GM19240 (cell line): ENCODE data around the gene EIF3B.
"Not testable (repeated sequence)": the region's sequence is repeated elsewhere in the genome, so short reads cannot be mapped to it uniquely, and the experiment has no call there.

Experiments
- DNase-seq: peaks from one replicate; pipeline ENCODE4 v3.0.0; 2011; ENCODE audit warnings: low spot score; ENCODE audit not compliant: insufficient read length

Gene EIF3B

GRCh38 chr7:2376351-2377154, 21.9 kb downstream of the EIF3B start:
- DNase-seq, result no peak

GRCh38 chr7:2377492-2377891, 22.9 kb downstream of the EIF3B start:
- DNase-seq, result not testable (repeated sequence)

GRCh38 chr7:2378125-2378524, 23.5 kb downstream of the EIF3B start:
- DNase-seq, result not testable (repeated sequence)

- no peak for DNase-seq
Observed at GRCh38 chr7:2379161-2379560, 24.5 kb downstream of the EIF3B start.

- DNase-seq, result no peak
Observed at GRCh38 chr7:2379821-2380450, 25.3 kb downstream of the EIF3B start.

- no peak for DNase-seq
Observed at GRCh38 chr7:2380461-2380860, 25.8 kb downstream of the EIF3B start.

GRCh38 chr7:2381227-2381626, 26.6 kb downstream of the EIF3B start:
- no peak for DNase-seq

GRCh38 chr7:2381881-2382509, 27.4 kb downstream of the EIF3B start:
- no peak for DNase-seq

- DNase-seq, result no peak
Observed at GRCh38 chr7:2383543-2384274, 29.1 kb downstream of the EIF3B start.

GRCh38 chr7:2384354-2385243, 30.0 kb downstream of the EIF3B start:
- DNase-seq, result no peak

GRCh38 chr7:2386122-2386521, 31.5 kb downstream of the EIF3B start:
- not testable (repeated sequence) for DNase-seq

GRCh38 chr7:2386964-2387669, 32.5 kb downstream of the EIF3B start:
- no peak for DNase-seq

GRCh38 chr7:2387897-2388636, 33.4 kb downstream of the EIF3B start:
- no peak for DNase-seq

GRCh38 chr7:2388637-2388954, 34.0 kb downstream of the EIF3B start:
- DNase-seq, result no peak

GRCh38 chr7:2390020-2390816, 35.6 kb downstream of the EIF3B start:
- DNase-seq, result not testable (repeated sequence)

- DNase-seq, result no peak
Observed at GRCh38 chr7:2393706-2394105, 39.1 kb downstream of the EIF3B start.

GRCh38 chr7:2394566-2395082, 40.0 kb downstream of the EIF3B start:
- no peak for DNase-seq

- no peak for DNase-seq
Observed at GRCh38 chr7:2398506-2398905, 43.9 kb downstream of the EIF3B start.
